H54 (cell line): ENCODE results near the gene PTPN20.

Experiments
- DNase-seq: peaks from one replicate; pipeline ENCODE4 v3.0.0; 2011; ENCODE audit warnings: low spot score, mixed read lengths; ENCODE audit not compliant: insufficient read length
- FAIRE-seq: peaks from 3 replicates; lab custom pipeline; 2011; peaks lifted over from hg19 to GRCh38; lab: Jason Lieb, UNC
- POLR2A ChIP-seq: IDR thresholded peaks from 2 replicates; pipeline ENCODE4 v1.6.1; 2011; ENCODE audit warnings: low read depth, mild to moderate bottlenecking, low read length

PTPN20 gene

GRCh38 chr10:47024399-47025252 lies 113.4 kb downstream of the PTPN20 start:
- FAIRE-seq (no peak), DNase-seq (peak; percentile 45)
- no peak for TF ChIP-seq POLR2A

DNA sequence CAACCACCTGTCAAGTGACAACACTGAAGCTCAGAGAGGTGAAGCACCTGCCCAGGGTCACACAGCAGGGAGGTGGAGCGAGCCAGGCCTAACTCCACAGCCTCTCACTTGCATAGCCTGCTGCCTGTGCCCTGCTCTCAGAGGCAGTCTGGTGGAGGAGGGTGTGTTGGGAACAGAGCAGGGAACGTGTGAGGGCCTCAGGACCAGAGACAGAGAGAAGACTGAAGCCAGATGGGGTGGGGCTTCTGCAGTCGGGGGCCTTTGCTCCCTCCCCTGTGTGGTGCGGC lies 114.0 kb downstream of the PTPN20 start:
- no peak for DNase-seq
- no peak for TF ChIP-seq POLR2A
- FAIRE-seq, result no peak

DNA sequence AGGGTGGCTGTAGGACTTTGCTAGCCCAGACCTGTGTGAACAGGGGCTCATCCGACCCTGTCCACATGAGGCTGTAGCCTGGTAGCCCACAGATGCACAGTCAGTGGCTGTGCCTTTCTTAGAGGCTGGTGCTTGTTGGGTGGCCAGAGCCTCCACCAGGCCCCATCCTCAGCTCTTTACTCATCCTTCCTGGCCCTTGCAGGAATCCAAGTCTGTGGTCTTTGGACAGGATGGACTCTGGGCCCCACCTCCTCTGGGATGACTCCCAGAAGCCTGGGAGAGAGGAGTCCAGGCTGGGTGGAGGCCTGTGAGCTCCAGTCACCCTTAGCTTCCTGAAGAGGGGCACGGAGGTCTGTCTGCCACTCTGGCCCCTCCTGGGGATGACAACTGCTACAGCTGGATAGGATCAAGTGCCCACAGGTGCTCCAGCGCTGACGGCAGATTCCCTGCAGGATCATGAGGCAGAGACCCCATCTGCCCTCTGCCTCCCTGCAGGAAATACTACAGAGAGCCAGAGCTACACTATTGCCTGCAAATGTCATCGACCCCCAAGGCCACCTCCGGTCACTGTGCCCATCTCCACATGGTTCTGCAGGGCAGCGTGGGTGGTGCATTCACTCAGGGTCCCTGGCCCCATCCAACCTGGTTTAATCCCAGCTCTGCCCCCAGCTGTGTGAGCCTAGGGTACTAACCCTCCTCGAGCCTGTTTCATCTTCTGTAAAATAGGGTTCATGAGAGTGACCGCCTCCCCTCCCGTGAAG lies 114.5 kb downstream of the PTPN20 start:
- DNase-seq (peak; percentile 52), FAIRE-seq (no peak)
- TF ChIP-seq POLR2A, result no peak

DNA sequence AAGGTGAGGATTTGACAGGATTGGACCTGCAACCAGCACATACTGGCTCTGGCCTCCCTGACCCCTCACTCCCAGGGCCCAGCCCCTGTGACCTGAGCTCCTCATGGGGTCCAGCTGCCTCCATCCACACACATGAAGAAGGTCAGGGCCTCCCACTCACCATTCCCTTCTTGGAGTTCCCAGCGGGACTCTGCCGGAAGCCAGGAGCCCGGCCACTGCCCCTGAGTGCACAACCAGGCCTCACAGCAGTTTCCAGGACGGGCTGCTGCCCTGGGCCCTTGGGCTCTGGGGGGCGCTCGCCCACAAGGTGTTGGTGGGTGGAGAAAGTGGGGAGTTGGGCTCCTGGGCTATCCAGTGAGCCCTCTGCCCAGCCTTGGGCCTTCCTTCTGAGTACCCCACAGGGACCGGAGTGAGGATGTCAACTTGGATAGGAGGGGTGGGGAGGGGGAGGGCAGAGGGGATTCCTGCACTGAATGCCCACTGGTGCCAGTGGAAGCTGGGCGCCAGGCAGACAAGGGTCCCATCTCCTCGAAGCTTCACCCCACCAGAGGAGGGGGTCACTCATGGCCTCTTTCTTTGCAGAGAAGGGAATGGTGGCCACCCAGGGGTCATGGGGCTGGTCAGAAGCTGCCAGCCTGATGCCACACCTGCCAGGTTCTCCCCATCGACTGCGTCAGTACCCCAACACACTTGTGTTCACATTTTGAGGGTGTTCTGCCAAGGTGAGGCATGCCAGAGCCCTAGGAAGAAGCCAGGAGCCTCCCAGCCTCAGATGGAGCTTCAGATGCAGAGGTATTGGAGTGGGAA lies 115.3 kb downstream of the PTPN20 start:
- no peak for TF ChIP-seq POLR2A
- no peak for DNase-seq
- FAIRE-seq, result no peak

- TF ChIP-seq POLR2A, result no peak
- FAIRE-seq (no peak), DNase-seq (no peak)
Measured at GRCh38 chr10:47027108-47027783, 116.0 kb downstream of the PTPN20 start.

DNA sequence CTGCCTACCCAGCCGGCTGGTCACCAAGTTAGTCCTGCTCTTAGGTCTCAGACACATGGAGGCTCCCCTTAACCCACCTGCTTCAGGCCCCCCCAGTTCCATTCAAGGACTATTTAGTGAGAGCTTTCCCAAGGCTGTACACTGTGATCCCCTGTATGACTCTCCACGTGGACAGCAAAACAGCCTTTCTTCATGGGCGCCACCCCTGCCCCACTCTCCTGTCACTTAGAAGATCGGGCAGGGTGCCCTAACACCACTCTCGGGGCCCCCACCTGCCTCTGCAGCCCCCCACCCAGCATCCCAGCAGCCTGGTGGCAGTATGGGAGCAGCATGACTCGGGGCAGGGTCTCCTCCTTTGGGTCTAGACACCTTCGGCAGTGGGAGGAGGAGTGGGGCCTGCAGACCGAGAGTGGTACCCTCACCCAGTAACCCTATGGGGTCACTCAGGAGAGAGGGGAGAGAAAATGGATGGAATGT lies 116.6 kb downstream of the PTPN20 start:
- no peak for TF ChIP-seq POLR2A
- no peak for DNase-seq
- FAIRE-seq, result no peak

DNA sequence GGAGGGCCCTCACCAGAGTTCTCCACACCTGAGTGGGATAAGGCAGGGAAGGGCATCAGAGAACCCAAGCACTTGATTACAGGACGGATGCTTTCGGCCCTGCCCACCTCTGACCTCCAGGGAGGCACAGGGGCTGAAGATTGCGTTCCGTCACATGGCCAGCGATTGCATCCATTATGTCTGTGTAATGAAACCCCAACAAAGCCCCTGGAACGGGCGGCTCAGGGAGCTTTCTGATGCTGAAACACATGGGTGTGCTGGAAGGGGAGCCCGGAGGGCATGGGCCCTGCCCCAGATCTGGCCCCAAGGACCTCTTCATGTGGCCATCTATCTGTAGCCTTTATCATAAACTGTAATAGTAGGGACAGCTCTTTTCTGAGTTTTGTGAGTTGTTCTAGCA lies 117.2 kb downstream of the PTPN20 start:
- DNase-seq (no peak), FAIRE-seq (no peak)
- TF ChIP-seq POLR2A, result no peak

DNA sequence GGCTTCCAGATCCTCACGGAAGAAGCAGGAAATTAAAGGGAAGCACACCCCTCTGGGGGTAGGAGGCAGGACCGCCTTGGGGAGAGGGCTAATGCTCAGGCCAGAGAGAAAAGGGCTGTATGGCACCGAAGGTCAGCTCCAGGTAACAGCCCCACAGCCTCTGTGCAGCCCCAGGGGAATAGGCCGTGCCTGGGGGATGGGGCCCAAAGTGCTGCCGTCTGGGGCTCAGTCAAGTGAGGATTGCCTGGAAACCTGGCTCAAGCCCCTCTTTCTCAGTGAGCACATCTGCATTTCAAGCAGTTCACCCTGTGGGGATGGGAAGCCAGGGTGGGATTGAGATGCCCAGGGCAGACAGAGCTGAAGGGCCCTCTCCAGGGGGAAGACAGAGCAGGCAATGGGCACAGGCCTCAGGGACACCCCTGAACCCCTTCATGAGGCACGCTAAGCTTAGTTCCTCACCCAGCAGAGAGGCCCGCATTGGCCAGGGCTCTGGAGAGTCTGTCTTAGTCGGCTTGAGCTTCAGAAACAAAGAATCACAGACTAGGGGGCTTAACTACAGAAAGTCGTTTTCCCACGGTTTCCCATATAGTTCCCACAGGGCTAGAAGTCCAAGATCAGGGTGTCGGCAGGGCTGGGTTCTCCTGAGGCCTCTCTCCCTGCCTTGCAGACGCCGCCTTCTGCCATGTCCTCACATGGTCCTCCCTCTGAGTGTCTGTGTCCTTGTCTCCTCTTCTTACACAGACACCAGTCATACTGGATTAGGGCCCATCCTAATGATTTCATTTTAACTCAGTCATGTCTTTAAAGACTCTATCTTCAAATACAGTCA lies 118.2 kb downstream of the PTPN20 start:
- DNase-seq (no peak), FAIRE-seq (no peak)
- no peak for TF ChIP-seq POLR2A

GRCh38 chr10:47030191-47030703 lies 119.0 kb downstream of the PTPN20 start:
- no peak for TF ChIP-seq POLR2A
- FAIRE-seq (no peak), DNase-seq (no peak)

GRCh38 chr10:47031211-47031900 lies 120.1 kb downstream of the PTPN20 start:
- no peak for DNase-seq
- no peak for FAIRE-seq
- TF ChIP-seq POLR2A, result no peak

GRCh38 chr10:47031901-47032465 lies 120.8 kb downstream of the PTPN20 start:
- FAIRE-seq, result no peak

More at GRCh38 chr10:47031901-47032465, 120.8 kb downstream of the PTPN20 start:
- DNase-seq, result no peak
- no peak for TF ChIP-seq POLR2A
